HG03025 (cell line): ENCODE data around the gene UTRN.
A peak's percentile ranks its signal among the peaks of the same experiment; 100 is the strongest.

Source experiments
- ATAC-seq: cut with Tn5 transposase; IDR thresholded peaks from one replicate; pipeline ENCODE4 v1.9.1; 2021; ENCODE audit warnings: mild to moderate bottlenecking, moderate library complexity; ENCODE audit not compliant: unreplicated experiment, low FRiP score

UTRN gene

GRCh38 chr6:144307880-144308279 is 22.7 kb downstream of the UTRN start:
- ATAC-seq: no peak

GRCh38 chr6:144310765-144311164 is 25.6 kb downstream of the UTRN start:
- no peak for ATAC-seq

DNA sequence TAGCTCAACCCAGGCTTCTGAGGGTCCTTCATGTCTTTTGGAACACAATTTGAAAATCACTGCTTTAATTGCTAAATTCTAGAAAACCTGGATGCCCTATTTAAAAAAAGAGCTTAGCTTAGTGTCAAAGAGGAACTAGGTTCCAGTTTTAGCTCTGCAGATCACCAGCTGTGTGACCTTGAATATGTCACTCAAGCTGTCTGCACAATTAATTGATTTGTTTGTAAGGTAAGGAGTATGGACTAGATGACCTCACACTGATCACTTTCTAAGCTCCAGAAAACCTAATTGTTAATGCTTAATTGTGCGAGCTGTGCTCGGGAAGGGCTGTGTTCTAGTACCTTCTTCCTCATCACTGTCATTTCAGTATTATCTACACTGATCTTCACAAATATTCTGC is 26.2 kb downstream of the UTRN start:
- no peak for ATAC-seq

- ATAC-seq: no peak
Measured at GRCh38 chr6:144314003-144314485, 28.9 kb downstream of the UTRN start.

DNA sequence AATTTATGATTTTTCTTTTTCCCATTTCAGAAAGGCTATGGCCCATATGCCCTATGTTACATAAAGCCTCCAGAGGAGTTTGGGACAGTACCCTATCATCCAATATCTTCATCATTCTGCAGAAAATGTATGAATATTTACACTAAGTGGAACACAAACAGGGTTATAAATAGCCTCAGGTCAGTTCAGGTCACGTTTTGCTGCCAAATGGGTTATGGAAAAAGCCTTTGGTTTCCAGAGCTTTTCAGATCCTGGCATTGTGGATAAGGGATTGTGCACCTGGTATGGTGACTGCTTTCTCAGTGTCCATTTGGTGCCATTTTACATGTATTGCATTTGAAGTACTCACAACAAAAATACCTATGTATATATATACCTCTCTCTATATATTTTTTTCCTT is 29.4 kb downstream of the UTRN start:
- ATAC-seq: no peak

- no peak for ATAC-seq
Measured at GRCh38 chr6:144315226-144315980, 30.3 kb downstream of the UTRN start.

GRCh38 chr6:144315981-144316861 is 31.1 kb downstream of the UTRN start:
- no peak for ATAC-seq

GRCh38 chr6:144316862-144317195 is 31.7 kb downstream of the UTRN start:
- ATAC-seq: no peak

- no peak for ATAC-seq
Measured at GRCh38 chr6:144317736-144318135, 32.6 kb downstream of the UTRN start.

GRCh38 chr6:144319211-144319610 is 34.1 kb downstream of the UTRN start:
- ATAC-seq: no peak

- no peak for ATAC-seq
Measured at GRCh38 chr6:144320741-144321140, 35.6 kb downstream of the UTRN start.

DNA sequence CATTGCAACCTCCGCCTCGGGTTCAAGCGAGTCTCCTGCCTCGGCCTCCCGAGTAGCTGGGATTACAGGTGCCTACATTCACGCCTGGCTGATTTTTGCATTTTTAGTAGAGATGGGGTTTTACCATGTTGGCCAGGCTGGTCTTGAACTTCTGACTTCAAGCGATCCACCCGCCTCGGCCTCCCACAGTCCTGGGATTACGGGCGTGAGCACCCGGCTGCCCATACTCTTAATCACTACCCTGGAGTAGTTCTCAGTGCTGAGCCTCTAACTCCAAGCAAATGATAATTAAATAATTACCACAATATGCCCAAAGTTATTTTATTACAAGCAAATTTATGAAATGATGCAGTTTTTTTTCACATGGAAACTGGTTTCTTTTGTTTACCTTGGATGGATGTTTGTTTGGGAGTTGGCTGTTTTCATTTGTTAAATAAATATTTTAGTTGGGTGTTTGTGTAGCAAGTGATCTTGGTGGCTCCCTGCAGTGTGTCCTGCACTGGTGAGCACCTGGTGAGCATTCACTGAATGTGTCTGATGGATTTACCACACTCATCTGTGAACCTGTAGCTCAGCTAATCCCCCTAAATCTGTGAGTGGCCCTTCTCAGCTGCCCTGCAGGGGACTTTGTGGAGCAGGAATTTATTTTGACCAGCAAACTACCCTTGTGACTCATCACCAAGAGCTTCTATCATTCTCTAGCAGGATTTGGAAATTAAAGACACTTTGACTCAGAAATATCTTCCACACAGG is 36.9 kb downstream of the UTRN start:
- no peak for ATAC-seq

DNA sequence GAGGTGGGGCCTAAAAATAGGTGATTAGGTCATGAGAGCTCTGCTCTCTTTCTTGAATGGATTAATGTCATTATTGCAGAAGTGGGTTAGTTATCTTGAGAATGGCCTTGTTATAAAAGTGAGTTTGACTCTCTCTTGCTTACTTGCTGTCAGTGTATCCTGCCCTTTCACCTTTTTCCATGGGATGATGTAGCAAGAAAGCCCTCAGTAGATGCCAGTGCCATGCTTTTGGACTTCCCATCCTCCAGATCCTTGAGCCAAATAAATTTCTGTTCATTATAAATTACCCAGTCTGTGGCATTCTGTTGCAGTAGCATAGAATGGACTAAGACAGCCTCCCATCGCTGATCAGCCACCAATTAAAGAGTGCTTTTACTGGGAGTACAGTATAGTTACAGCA is 40.1 kb downstream of the UTRN start:
- ATAC-seq: no peak

DNA sequence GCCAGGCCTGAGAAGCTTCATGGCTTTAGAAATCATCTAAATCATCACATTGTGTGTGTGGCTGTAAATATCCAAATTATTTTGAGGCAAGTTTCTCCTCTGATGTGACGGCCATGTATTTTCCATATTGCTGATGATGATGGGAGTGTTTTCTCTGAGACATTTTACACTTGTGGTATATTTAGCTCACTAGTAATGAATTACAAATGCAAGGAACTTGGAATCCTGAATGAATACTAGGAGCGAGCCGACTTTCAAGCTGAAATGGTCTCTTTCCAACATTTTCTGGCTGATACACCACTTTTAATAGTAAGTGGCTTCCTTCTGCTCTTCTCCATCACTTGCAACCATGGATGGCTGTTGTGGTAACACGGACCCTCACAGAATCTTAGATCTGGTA is 41.3 kb downstream of the UTRN start:
- ATAC-seq: no peak

DNA sequence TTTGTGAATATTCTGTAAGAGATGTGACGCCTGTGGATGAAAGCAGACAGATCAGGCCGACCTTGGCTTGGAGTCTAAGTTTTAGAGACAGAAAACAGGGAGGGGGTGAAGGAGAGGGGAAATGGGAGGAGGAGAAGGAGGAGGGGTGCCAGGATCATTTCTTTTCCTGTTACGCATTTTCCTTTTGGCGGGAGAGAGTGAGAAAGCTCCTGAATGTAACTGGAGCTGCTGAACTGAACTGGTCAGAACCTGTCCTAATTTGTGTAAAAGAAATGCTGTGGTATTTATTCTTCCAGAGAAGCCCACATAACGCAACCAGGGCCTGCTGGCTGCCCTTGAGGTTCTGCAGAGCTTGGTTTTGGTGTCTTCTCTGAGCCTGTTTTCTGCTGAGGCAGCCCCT is 41.9 kb downstream of the UTRN start:
- ATAC-seq: no peak

GRCh38 chr6:144330017-144330987 is 45.2 kb downstream of the UTRN start:
- no peak for ATAC-seq

- no peak for ATAC-seq
Measured at GRCh38 chr6:144331491-144331969, 46.4 kb downstream of the UTRN start.

- no peak for ATAC-seq
Measured at GRCh38 chr6:144332177-144332576, 47.0 kb downstream of the UTRN start.

- ATAC-seq: peak; percentile 48
Measured at GRCh38 chr6:144334150-144334708, 49.1 kb downstream of the UTRN start.
